Muscle of back (tissue), 11 donors: ENCODE data around the gene CD82. TPM values are rescaled to one million over a fixed set of nuclear protein-coding genes. Genes with fewer than 3 reads are reported as not detected.
A peak's percentile ranks its signal among the peaks of the same experiment; 100 is the strongest.

Experiments used
- DNase-seq, 3 donors: peaks; one replicate each; pipeline versions ENCODE4 v3.0.0 to v3.0.0-alpha.2; 2013
- polyA plus RNA-seq, 10 donors: library from polyadenylated mRNA; unstranded; fragments of 120-200 nt; gene quantifications; one replicate each; pipeline ENCODE4 v1.2.1, GENCODE V29; 2013; ENCODE audit not compliant: insufficient read length in 10 of 10

CD82 gene
- polyA plus RNA-seq, 10 donors = 51.4 to 86.8 (median 59.4) TPM

GRCh38 chr11:44614281-44614775 is 48.9 kb downstream of the CD82 start:
- DNase-seq = no peak

GRCh38 chr11:44615041-44615755 is 49.7 kb downstream of the CD82 start:
- DNase-seq = no peak

- DNase-seq = no peak
These were observed 50.7 kb downstream of the CD82 start for GRCh38 chr11:44615913-44616791.

- no peak for DNase-seq
These were observed 52.4 kb downstream of the CD82 start for GRCh38 chr11:44617671-44618461.

GRCh38 chr11:44618561-44619425 is 53.3 kb downstream of the CD82 start:
- no peak for DNase-seq

GRCh38 chr11:44620328-44620725 is 54.9 kb downstream of the CD82 start:
- DNase-seq = peak in 1 of 3 donors; percentile 3

- peak; percentile 49 to 89 (median 75) for DNase-seq
These were observed 55.7 kb downstream of the CD82 start for GRCh38 chr11:44621140-44621681.

GRCh38 chr11:44621784-44622183 is 56.3 kb downstream of the CD82 start:
- DNase-seq = no peak

- peak in 1 of 3 donors; percentile 15 for DNase-seq
These were observed 56.8 kb downstream of the CD82 start for GRCh38 chr11:44622190-44622650.

- DNase-seq = peak in 1 of 3 donors; percentile 30
These were observed 57.3 kb downstream of the CD82 start for GRCh38 chr11:44622721-44623258.

- DNase-seq = peak in 1 of 3 donors; percentile 61
These were observed 57.9 kb downstream of the CD82 start for GRCh38 chr11:44623341-44623730.

- DNase-seq = peak; percentile 38 to 76 (median 54)
These were observed 58.4 kb downstream of the CD82 start for GRCh38 chr11:44623731-44624491.

GRCh38 chr11:44624761-44625221 is 59.3 kb downstream of the CD82 start:
- DNase-seq = peak in 1 of 3 donors; percentile 15

- DNase-seq = peak in 1 of 3 donors; percentile 9
These were observed 60.5 kb downstream of the CD82 start for GRCh38 chr11:44625759-44626523.

GRCh38 chr11:44626645-44627044 is 61.2 kb downstream of the CD82 start:
- DNase-seq = peak in 1 of 3 donors; percentile 1

- DNase-seq = peak in 1 of 3 donors; percentile 1
These were observed 61.8 kb downstream of the CD82 start for GRCh38 chr11:44627165-44627789.

GRCh38 chr11:44627911-44628729 is 62.7 kb downstream of the CD82 start:
- DNase-seq = peak; percentile 64 to 85 (median 79)
